Measurements from ENCODE around the gene HSPA4. TPM values are rescaled to one million over a fixed set of nuclear protein-coding genes. Genes with fewer than 3 reads are reported as not detected.
A peak's percentile ranks its signal among the peaks of the same experiment; 100 is the strongest.
"Not testable (repeated sequence)": the region's sequence is repeated elsewhere in the genome, so short reads cannot be mapped to it uniquely, and the experiment has no call there.

Gene HSPA4
- total RNA-seq, result 10 to 100 TPM; 71.6 to 80.1 TPM
- long read RNA-seq, full-length matches to known transcripts, result 96 of 111 reads
- long read RNA-seq, partial matches to known transcripts, result 5 of 111 reads
- long read RNA-seq, other reads (novel, unspliced or antisense), result 10 of 111 reads

GRCh38 chr5:133051542-133052316 lies at the start of gene HSPA4:
TSS of gene HSPA4 (plus strand) at chr5:133052013. CDS start at chr5:133052251, 238 bp downstream.
- intact Hi-C loops (cut with DNase I, micrococcal nuclease), result loop anchor here in 1 of 2 donors (10.0 kb wide), 1 partner anchor 87 kb away; the partner anchor contains the start of gene AFF4
- DNase-seq (peak; percentile 98 to 99), ATAC-seq (peak; percentile 87)

DNA sequence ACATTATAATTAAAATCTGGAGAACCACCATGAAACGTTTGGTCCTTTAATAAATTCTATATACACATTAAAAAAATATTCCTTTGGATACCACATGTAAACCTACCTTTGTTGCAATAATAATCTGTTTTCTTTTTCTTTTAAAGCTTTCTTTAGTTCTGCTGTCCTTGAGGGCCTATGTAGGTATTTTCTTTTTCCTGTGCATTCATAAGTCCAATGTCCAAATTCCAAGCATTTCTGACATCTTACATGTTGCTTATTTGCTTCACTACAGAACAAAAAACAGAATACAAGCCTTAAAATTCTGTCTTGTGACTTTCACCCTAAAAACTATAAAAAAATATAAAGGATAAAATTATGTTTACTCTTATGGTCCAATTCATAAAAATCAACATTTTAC lies 45.2 kb upstream of the HSPA4 start:
- DNase-seq (no peak), ATAC-seq (peak; percentile 44)
- intact Hi-C loops (cut with DNase I, micrococcal nuclease), result no loop called here

DNA sequence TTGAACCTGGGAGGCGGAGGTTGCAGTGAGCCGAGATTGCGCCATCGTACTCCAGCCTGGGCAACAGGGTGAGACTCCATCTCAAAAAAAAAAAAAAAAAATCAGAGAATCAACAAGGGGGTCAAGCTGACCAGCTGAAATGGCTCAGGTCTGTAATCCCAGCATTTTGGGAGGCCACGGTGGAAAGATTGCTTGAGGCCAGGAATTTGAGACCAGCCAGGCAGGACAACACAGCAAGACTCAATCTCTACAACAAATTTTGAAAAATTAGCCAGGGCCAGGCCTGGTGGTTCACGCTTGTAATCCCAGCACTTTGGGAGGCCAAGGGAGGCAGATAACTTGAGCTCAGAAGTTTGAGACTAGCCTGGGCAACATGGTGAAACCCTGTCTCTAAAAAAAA lies 43.4 kb upstream of the HSPA4 start:
- intact Hi-C loops (cut with DNase I, micrococcal nuclease); ATAC-seq; DNase-seq: not testable (repeated sequence)

GRCh38 chr5:133015466-133015865 lies 36.3 kb upstream of the HSPA4 start:
- ATAC-seq (no peak), DNase-seq (no peak)
- intact Hi-C loops (cut with DNase I, micrococcal nuclease), result no loop called here

DNA sequence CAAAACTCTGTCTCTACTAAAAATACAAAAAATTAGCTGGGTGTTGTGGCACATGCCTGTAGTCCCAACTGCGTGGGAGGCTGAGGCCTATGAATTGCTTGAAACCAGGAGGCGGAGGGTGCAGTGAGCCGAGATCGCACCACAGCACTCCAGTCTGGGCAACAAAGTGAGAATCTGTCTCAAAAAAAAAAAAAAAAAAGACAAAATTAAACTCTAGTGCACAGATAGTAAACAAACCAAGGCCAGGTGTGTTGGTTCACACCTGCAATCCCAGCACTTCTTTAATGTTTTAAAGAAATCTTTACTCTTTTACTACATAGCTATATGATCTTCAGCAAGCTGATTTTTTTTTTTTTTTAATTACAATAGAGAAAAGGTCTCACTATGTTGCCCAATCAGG lies 33.8 kb upstream of the HSPA4 start:
- no peak for DNase-seq
- ATAC-seq, result no peak
- intact Hi-C loops (cut with DNase I, micrococcal nuclease), result no loop called here

- ATAC-seq; intact Hi-C loops (cut with DNase I, micrococcal nuclease); DNase-seq: not testable (repeated sequence)
Measured at GRCh38 chr5:133019471-133019870, 32.3 kb upstream of the HSPA4 start.

GRCh38 chr5:133025804-133026663 lies 25.8 kb upstream of the HSPA4 start, which contains the start of gene ZCCHC10:
TSS of gene ZCCHC10 (minus strand) at chr5:133026549. CDS start at chr5:133026537, 12 bp downstream.
- intact Hi-C loops (cut with DNase I, micrococcal nuclease), result no loop called here
- peak; percentile 93 to 96 for DNase-seq
- ATAC-seq, result peak; percentile 96

GRCh38 chr5:133026664-133027153 lies 25.1 kb upstream of the HSPA4 start:
- DNase-seq (no peak), ATAC-seq (no peak)
- intact Hi-C loops (cut with DNase I, micrococcal nuclease), result no loop called here

DNA sequence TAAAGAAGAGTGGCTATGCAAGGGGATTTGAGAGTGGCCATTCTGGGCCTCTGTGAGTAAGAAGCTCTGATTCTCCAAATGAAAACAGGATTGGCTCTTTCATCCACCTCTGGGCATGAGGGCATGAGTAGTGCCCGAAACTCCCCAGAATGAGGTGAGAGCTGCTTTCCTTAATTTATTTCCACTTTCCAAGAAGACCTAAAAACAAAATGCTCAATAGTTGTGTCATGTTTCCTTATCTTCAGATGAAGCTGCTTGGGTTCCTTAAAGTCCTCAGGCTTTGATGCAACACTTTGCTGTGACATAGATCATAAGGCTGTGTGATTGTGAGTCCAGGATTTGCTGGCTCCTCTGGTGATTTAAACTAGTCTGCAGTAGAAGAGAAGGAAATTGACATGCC lies 22.4 kb upstream of the HSPA4 start:
- intact Hi-C loops (cut with DNase I, micrococcal nuclease), result no loop called here
- ATAC-seq (no peak), DNase-seq (no peak)

DNA sequence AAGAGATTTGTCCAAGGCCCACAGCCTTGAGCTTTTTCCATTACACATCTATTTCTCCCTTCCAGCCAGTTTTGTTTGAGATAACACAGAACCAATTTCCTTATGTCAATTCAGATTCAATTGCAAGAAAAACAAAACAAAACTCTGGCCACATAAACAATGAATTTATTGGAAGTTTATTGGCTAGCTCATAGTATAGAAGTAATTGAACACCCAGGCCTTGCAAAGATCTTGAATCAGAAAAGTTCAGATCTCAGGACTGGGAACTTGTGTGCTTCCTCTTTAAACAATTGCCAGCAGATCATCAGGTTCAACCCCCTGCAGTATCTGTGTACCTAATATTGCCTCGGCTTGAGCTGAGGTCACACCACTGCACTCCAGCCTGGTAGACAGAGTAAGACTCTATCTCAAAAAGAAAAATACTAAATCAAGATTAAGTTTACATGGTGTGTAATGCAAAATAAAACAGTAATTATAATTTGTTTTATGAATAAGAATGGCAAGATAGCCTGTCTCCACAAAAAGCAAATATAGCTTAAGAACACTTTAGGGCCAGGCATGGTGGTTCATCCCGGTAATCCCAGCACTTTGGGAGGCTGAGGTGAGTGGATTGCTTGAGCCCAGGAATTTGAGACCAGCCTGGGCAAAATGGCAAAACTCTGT lies 21.3 kb upstream of the HSPA4 start:
- ATAC-seq (no peak), DNase-seq (no peak)
- intact Hi-C loops (cut with DNase I, micrococcal nuclease), result no loop called here

DNA sequence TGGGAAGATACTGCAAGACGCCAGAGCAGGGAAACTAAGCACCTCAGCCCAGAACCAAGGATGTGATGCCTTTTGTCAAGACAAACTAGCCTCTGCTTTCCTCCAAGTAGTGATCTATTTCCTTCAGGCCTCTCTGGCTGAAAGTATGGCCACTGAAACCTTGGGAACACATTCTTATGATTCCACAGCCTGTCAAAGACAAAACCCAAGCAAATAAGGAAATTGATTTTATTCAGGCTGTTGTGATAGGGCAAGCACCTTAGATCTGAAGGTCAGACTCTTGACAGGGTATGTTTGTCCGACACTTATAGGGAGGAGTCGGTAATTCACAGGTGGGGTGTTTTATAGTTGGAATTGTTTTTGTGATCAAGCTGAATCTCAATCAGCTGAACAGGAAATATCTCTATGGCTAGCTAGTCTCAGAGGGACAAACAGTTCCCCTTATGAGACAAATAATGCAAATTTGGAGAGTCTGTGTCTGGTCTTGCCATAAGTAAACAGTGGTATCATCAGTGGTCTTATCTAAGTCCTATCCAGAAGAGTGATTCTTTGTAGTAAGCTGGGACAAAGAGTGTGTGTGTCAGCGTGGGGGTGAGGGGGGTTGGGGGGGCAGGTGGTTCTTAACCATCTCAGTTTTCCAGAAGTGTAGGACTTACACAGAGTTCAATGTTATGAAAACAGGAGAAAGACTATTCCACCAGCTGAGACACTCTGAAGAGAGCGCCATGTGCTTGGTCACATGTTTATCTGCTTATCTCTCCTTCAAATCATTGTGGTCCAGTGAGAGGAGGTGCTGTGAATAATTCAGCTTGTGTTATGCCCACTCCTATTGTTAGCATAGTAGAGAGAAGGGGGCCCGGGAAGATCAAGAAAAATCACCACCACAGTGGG lies 18.7 kb upstream of the HSPA4 start:
- peak; percentile 91 for ATAC-seq

DNA sequence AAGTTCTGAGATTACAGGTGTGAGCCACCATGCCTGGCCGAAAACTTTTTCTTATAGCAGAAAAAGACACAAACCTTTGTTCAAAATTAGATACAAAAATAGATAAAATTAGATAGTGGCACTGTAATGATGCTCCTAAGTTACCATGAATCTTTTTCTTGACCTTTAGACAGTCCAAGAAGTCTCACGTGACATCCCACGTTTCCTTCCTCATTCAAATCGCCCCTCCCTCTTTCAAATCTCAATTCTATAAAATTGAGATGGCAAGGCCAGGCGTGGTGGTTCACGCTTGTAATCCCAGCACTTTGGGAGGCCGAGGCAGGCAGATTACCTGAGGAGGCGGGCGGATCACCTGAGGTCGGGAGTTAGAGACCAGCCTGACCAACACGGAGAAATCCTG lies 17.7 kb upstream of the HSPA4 start:
- intact Hi-C loops (cut with DNase I, micrococcal nuclease), result no loop called here
- DNase-seq (no peak), ATAC-seq (peak; percentile 51)

More for the DNA sequence above, 18.7 kb upstream of the HSPA4 start:
- no peak for DNase-seq
- intact Hi-C loops (cut with DNase I, micrococcal nuclease), result no loop called here

- intact Hi-C loops (cut with DNase I, micrococcal nuclease), result no loop called here
Measured at GRCh38 chr5:133035224-133035623, 16.6 kb upstream of the HSPA4 start.

GRCh38 chr5:133036677-133037076 lies 15.1 kb upstream of the HSPA4 start:
- intact Hi-C loops (cut with DNase I, micrococcal nuclease); ATAC-seq; DNase-seq: not testable (repeated sequence)

More at GRCh38 chr5:133035224-133035623, 16.6 kb upstream of the HSPA4 start:
- no peak for ATAC-seq
- DNase-seq, result no peak

GRCh38 chr5:133041157-133041784 lies 10.5 kb upstream of the HSPA4 start:
- intact Hi-C loops (cut with DNase I, micrococcal nuclease), result no loop called here
- no peak for ATAC-seq

DNA sequence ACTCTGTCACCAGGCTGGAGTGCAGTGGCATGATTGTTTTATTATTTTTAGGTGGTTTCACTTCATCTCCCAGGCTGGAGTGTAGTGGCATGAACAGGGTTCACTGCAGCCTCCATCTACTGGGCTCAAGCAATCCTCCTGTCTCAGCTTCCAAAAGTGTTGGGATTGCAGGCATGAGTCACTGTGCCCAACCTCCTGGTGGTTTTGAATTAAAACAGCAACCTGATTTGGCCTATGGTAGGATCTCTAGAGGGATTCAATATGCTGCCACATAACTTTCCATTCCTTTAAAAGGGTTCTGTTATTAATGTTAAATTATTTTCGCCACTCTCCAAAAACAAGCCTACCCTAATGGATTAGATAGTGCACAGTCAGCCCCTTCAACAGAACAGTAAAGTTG lies 9.9 kb upstream of the HSPA4 start:
- intact Hi-C loops (cut with DNase I, micrococcal nuclease), result no loop called here
- ATAC-seq (no peak), DNase-seq (no peak)

More at GRCh38 chr5:133041157-133041784, 10.5 kb upstream of the HSPA4 start:
- no peak for DNase-seq

DNA sequence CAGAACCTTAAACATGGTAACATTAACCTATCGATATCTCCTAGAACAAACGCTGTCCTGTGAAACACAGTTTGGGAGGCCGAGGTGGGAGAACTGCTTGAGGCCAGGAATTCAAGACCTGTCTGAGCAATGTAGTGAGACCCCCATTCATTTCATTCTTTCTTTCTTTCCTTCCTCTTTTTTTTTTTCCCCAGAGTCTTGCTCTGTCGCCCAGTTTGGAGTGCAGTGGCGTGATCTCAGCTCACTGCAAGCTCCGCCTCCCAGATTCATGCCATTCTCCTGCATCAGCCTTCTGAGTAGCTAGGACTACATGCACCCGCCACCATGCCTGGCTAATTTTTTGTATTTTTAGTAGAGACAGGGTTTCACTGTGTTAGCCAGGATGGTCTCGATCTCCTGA lies 5.3 kb upstream of the HSPA4 start:
- intact Hi-C loops (cut with DNase I, micrococcal nuclease); ATAC-seq; DNase-seq: not testable (repeated sequence)
